ENCODE results near the gene AP1AR.
A peak's percentile ranks its signal among the peaks of the same experiment; 100 is the strongest.
"Not testable (repeated sequence)": the region's sequence is repeated elsewhere in the genome, so short reads cannot be mapped to it uniquely, and the experiment has no call there.

Gene AP1AR

GRCh38 chr4:112231779-112232713 lies at the start of gene AP1AR:
Gene AP1AR (plus strand): TSS chr4:112231787. CDS start chr4:112232092, 305 bp downstream.
- peak; percentile 88 for DNase-seq

GRCh38 chr4:112182604-112183003 lies 49.0 kb upstream of the AP1AR start:
- DNase-seq = no peak

GRCh38 chr4:112183252-112183651 lies 48.3 kb upstream of the AP1AR start:
- no peak for DNase-seq

- DNase-seq = no peak
Observed at GRCh38 chr4:112184438-112184837, 47.1 kb upstream of the AP1AR start.

GRCh38 chr4:112185334-112185733 lies 46.3 kb upstream of the AP1AR start:
- DNase-seq = no peak

- no peak for DNase-seq
Observed at GRCh38 chr4:112185740-112186670, 45.6 kb upstream of the AP1AR start.

- DNase-seq = no peak
Observed at GRCh38 chr4:112189754-112190153, 41.8 kb upstream of the AP1AR start.

GRCh38 chr4:112190684-112191083 lies 40.9 kb upstream of the AP1AR start:
- no peak for DNase-seq

GRCh38 chr4:112196461-112196860 lies 35.1 kb upstream of the AP1AR start:
- no peak for DNase-seq

GRCh38 chr4:112199041-112199440 lies 32.5 kb upstream of the AP1AR start:
- DNase-seq = no peak

GRCh38 chr4:112201915-112202505 lies 29.6 kb upstream of the AP1AR start:
- DNase-seq = no peak

GRCh38 chr4:112203593-112203992 lies 28.0 kb upstream of the AP1AR start:
- DNase-seq = no peak

- no peak for DNase-seq
Observed at GRCh38 chr4:112206431-112206830, 25.2 kb upstream of the AP1AR start.

GRCh38 chr4:112208137-112209095 lies 23.2 kb upstream of the AP1AR start:
- not testable (repeated sequence) for DNase-seq

- DNase-seq = no peak
Observed at GRCh38 chr4:112210777-112211176, 20.8 kb upstream of the AP1AR start.

GRCh38 chr4:112213091-112213490 lies 18.5 kb upstream of the AP1AR start:
- DNase-seq = no peak

GRCh38 chr4:112213856-112214255 lies 17.7 kb upstream of the AP1AR start:
- DNase-seq = no peak

GRCh38 chr4:112214390-112215264 lies 17.0 kb upstream of the AP1AR start:
- DNase-seq = no peak

GRCh38 chr4:112219826-112220366 lies 11.7 kb upstream of the AP1AR start:
- DNase-seq = no peak

- no peak for DNase-seq
Observed at GRCh38 chr4:112222219-112222955, 9.2 kb upstream of the AP1AR start.
